Activated CD4-positive, alpha-beta memory T cell treated with anti-CD3 and anti-CD28 coated beads for 36 hours (primary cell): Measurements from ENCODE around the gene LIPT1. TPM values are rescaled to one million over a fixed set of nuclear protein-coding genes. Genes with fewer than 3 reads are reported as not detected.
A peak's percentile ranks its signal among the peaks of the same experiment; 100 is the strongest.

ENCODE experiments used
- CTCF ChIA-PET: fragments of 350-600 bp; sonication (Branson Sonifier 250); formaldehyde crosslinking; loops from one replicate; lab custom pipeline; 2021; ENCODE audit warnings: antibody characterized with exemption, inconsistent platforms; lab: Charles Lee
- POLR2A ChIA-PET: fragments of 350-600 bp; sonication (Branson Sonifier 250); formaldehyde crosslinking; loops from one replicate; lab custom pipeline; 2021; ENCODE audit warnings: antibody characterized with exemption; lab: Charles Lee
- DNase-seq: peaks from one replicate; pipeline ENCODE4 v3.0.0-alpha.2; 2020
- H3K27ac Mint-ChIP-seq: one replicate; pipeline ENCODE4 v1.8.0; 2021; ENCODE audit warnings: mixed read lengths
- H3K27me3 Mint-ChIP-seq: one replicate; pipeline ENCODE4 v1.8.0; 2021; ENCODE audit warnings: mixed read lengths
- H3K36me3 Mint-ChIP-seq: one replicate; pipeline ENCODE4 v1.8.0; 2021; ENCODE audit warnings: mixed read lengths
- H3K4me1 Mint-ChIP-seq: one replicate; pipeline ENCODE4 v1.8.0; 2021; ENCODE audit warnings: low read depth, mixed read lengths
- H3K4me3 Mint-ChIP-seq: one replicate; pipeline ENCODE4 v1.8.0; 2021; ENCODE audit warnings: mild to moderate bottlenecking, mixed read lengths
- H3K9me3 Mint-ChIP-seq: one replicate; pipeline ENCODE4 v1.8.0; 2021; ENCODE audit warnings: mixed read lengths
- intact Hi-C: fragments of 100-400 bp; cut with micrococcal nuclease; formaldehyde crosslinking; loops from one replicate; pipeline ENCODE4 v1.15.1; 2023
- total RNA-seq, 2 experiments: library from RNA; stranded (reverse); gene quantifications; one replicate each; pipeline ENCODE4 v1.2.3, GENCODE V29; 2021

The LIPT1 gene
- total RNA-seq, 2 experiments from 2014 or later, result 3.3 to 4.6 TPM

- POLR2A ChIA-PET, result interaction anchor here (0.8 to 2.7 kb wide), 8 partner anchors 11 to 196 kb away, joined by 3 to 13 read pairs (median 4); partner anchors contain the start of genes EIF5B, LIPT1, MITD1 and TSGA10
- H3K36me3 Mint-ChIP-seq, result no peaks in the 10 kb centered on the region
- intact Hi-C loops, result loop anchor here (1.0 to 10.0 kb wide), 5 partner anchors 13 to 487 kb away; partner anchors contain the start of genes LIPT1, MITD1, MRPL30 and REV1
- H3K4me1 Mint-ChIP-seq, result peaks cover 19% of the 10 kb centered on the region
- no peaks in the 10 kb centered on the region for H3K27me3 Mint-ChIP-seq
- CTCF ChIA-PET, result interaction anchor here (0.7 to 1.6 kb wide), 8 partner anchors 12 to 492 kb away, joined by 3 to 7 read pairs (median 4); partner anchors contain the start of genes LIPT1 and TSGA10
- H3K9me3 Mint-ChIP-seq, result no peaks in the 10 kb centered on the region
- H3K4me3 Mint-ChIP-seq, result peak within 1 kb of the TSS; percentile 93
- peak within 1 kb of the TSS; percentile 88 for H3K27ac Mint-ChIP-seq
- DNase-seq, result peak; percentile 98
Observed at GRCh38 chr2:99141110-99142108, 13.4 kb upstream of the LIPT1 start, which contains the start of gene C2orf15. Gene C2orf15 (plus strand): TSS chr2:99141707. CDS start chr2:99150559, 8,852 bp downstream.

- H3K4me1 Mint-ChIP-seq, result peaks cover 9% of the 10 kb centered on the region
- no peaks in the 10 kb centered on the region for H3K27me3 Mint-ChIP-seq
- H3K9me3 Mint-ChIP-seq, result no peaks in the 10 kb centered on the region
- POLR2A ChIA-PET, result no interaction called here
- DNase-seq, result no peak
- intact Hi-C loops, result loop anchor here (10.0 kb wide), 2 partner anchors 416 to 696 kb away; partner anchors contain the start of gene MGAT4A
- H3K36me3 Mint-ChIP-seq, result peaks cover 5% of the 10 kb centered on the region
- CTCF ChIA-PET, result interaction anchor here (0.6 to 1.2 kb wide), 2 partner anchors 11 to 282 kb away, joined by 3 read pairs; no protein-coding TSS in a partner anchor
- peak overlapping the region; percentile 35 for H3K27ac Mint-ChIP-seq
- H3K4me3 Mint-ChIP-seq, result no peak overlapping the region
Observed at GRCh38 chr2:99150706-99151105, 4.1 kb upstream of the LIPT1 start.

GRCh38 chr2:99152199-99152895 is 2.4 kb upstream of the LIPT1 start:
- H3K4me1 Mint-ChIP-seq, result peaks cover 22% of the 10 kb centered on the region
- peaks cover 5% of the 10 kb centered on the region for H3K36me3 Mint-ChIP-seq
- no peaks in the 10 kb centered on the region for H3K9me3 Mint-ChIP-seq
- ChIA-PET CTCF (no interaction called here), POLR2A (interaction anchor here (0.7 to 2.0 kb wide), 2 partner anchors 11 to 28 kb away, joined by 3 to 5 read pairs; partner anchors contain the start of gene C2orf15)
- DNase-seq, result no peak
- H3K27ac Mint-ChIP-seq, result no peak overlapping the region
- no peak overlapping the region for H3K4me3 Mint-ChIP-seq
- H3K27me3 Mint-ChIP-seq, result no peaks in the 10 kb centered on the region
- intact Hi-C loops, result loop anchor here (10.0 kb wide), 2 partner anchors 418 to 698 kb away; partner anchors contain the start of gene MGAT4A

- Mint-ChIP-seq H3K27me3 (no peaks in the 10 kb centered on the region), H3K27ac (peak overlapping the region; percentile 91), H3K36me3 (peaks cover 7% of the 10 kb centered on the region), H3K9me3 (no peaks in the 10 kb centered on the region), H3K4me1 (peaks cover 24% of the 10 kb centered on the region), H3K4me3 (no peak overlapping the region)
- ChIA-PET POLR2A (interaction anchor here (0.9 to 3.0 kb wide), 4 partner anchors 13 to 26 kb away, joined by 3 to 13 read pairs (median 8); partner anchors contain the start of genes C2orf15, MITD1 and MRPL30), CTCF (interaction anchor here (1.0 to 1.8 kb wide), 2 partner anchors 13 to 14 kb away, joined by 4 to 5 read pairs; no protein-coding TSS in a partner anchor)
- intact Hi-C loops, result loop anchor here (1.0 to 10.0 kb wide), 4 partner anchors 13 to 699 kb away; partner anchors contain the start of genes C2orf15, MGAT4A, MITD1 and MRPL30
- no peak for DNase-seq
Observed at GRCh38 chr2:99153921-99154604, 704 bp upstream of the LIPT1 start.

GRCh38 chr2:99156891-99157290 is 2.1 kb downstream of the LIPT1 start:
- no peak for DNase-seq
- Mint-ChIP-seq H3K9me3 (no peaks in the 10 kb centered on the region), H3K36me3 (peaks cover 7% of the 10 kb centered on the region), H3K4me3 (no peak overlapping the region), H3K27me3 (no peaks in the 10 kb centered on the region), H3K27ac (no peak overlapping the region), H3K4me1 (peaks cover 19% of the 10 kb centered on the region)
- CTCF ChIA-PET, result interaction anchor here (1.0 to 1.4 kb wide), 2 partner anchors 16 to 23 kb away, joined by 3 to 7 read pairs; partner anchors contain the start of gene MITD1
- intact Hi-C loops, result loop anchor here (10.0 kb wide), 2 partner anchors 422 to 702 kb away; partner anchors contain the start of gene MGAT4A
- POLR2A ChIA-PET, result interaction anchor here (3.0 kb wide), 1 partner anchor 24 kb away, joined by 12 read pairs; the partner anchor contains the start of genes MITD1 and MRPL30

- H3K27ac Mint-ChIP-seq, result no peak overlapping the region
- peaks cover 7% of the 10 kb centered on the region for H3K36me3 Mint-ChIP-seq
- no peaks in the 10 kb centered on the region for H3K9me3 Mint-ChIP-seq
- DNase-seq, result no peak
- ChIA-PET POLR2A (no interaction called here), CTCF (interaction anchor here (1.1 to 1.5 kb wide), 2 partner anchors 15 to 21 kb away, joined by 5 read pairs; no protein-coding TSS in a partner anchor)
- H3K27me3 Mint-ChIP-seq, result no peaks in the 10 kb centered on the region
- intact Hi-C loops, result loop anchor here (10.0 kb wide), 2 partner anchors 424 to 704 kb away; partner anchors contain the start of gene MGAT4A
- peaks cover 19% of the 10 kb centered on the region for H3K4me1 Mint-ChIP-seq
- no peak overlapping the region for H3K4me3 Mint-ChIP-seq
Observed at GRCh38 chr2:99158599-99158998, 3.8 kb downstream of the LIPT1 start.

- Mint-ChIP-seq H3K9me3 (no peaks in the 10 kb centered on the region), H3K4me1 (peaks cover 19% of the 10 kb centered on the region), H3K27ac (no peak overlapping the region), H3K27me3 (no peaks in the 10 kb centered on the region), H3K4me3 (no peak overlapping the region), H3K36me3 (peaks cover 3% of the 10 kb centered on the region)
- POLR2A ChIA-PET, result no interaction called here
- DNase-seq, result no peak
- CTCF ChIA-PET, result no interaction called here
- intact Hi-C loops, result loop anchor here (10.0 kb wide), 2 partner anchors 425 to 705 kb away; partner anchors contain the start of gene MGAT4A
Observed at GRCh38 chr2:99159594-99159993, 4.8 kb downstream of the LIPT1 start.

- Mint-ChIP-seq H3K27me3 (no peaks in the 10 kb centered on the region), H3K4me3 (no peak overlapping the region), H3K4me1 (peaks cover 17% of the 10 kb centered on the region), H3K36me3 (peaks cover 21% of the 10 kb centered on the region), H3K27ac (peak overlapping the region; percentile 10), H3K9me3 (no peaks in the 10 kb centered on the region)
- intact Hi-C loops, result no loop called here
- no peak for DNase-seq
- ChIA-PET POLR2A (no interaction called here), CTCF (interaction anchor here (1.5 kb wide), 1 partner anchor 11 kb away, joined by 3 read pairs; no protein-coding TSS in a partner anchor)
Observed at GRCh38 chr2:99166218-99166617, 11.5 kb downstream of the LIPT1 start.

- Mint-ChIP-seq H3K4me3 (no peak overlapping the region), H3K27me3 (no peaks in the 10 kb centered on the region), H3K36me3 (peaks cover 27% of the 10 kb centered on the region), H3K9me3 (no peaks in the 10 kb centered on the region), H3K27ac (peak overlapping the region; percentile 26), H3K4me1 (peaks cover 28% of the 10 kb centered on the region)
- CTCF ChIA-PET, result interaction anchor here (1.3 kb wide), 1 partner anchor 11 kb away, joined by 6 read pairs; the partner anchor contains the start of genes MITD1 and MRPL30
- POLR2A ChIA-PET, result interaction anchor here (1.0 kb wide), 1 partner anchor 29 kb away, joined by 3 read pairs; no protein-coding TSS in a partner anchor
- intact Hi-C loops, result no loop called here
- DNase-seq, result no peak
Observed at GRCh38 chr2:99169534-99169933, 14.8 kb downstream of the LIPT1 start.

- ChIA-PET POLR2A (no interaction called here), CTCF (interaction anchor here (0.9 kb wide), 1 partner anchor 8 kb away, joined by 4 read pairs; no protein-coding TSS in a partner anchor)
- Mint-ChIP-seq H3K36me3 (peaks cover 27% of the 10 kb centered on the region), H3K9me3 (no peaks in the 10 kb centered on the region), H3K4me3 (no peak overlapping the region), H3K4me1 (peaks cover 34% of the 10 kb centered on the region), H3K27me3 (no peaks in the 10 kb centered on the region), H3K27ac (peak overlapping the region; percentile 49)
- no peak for DNase-seq
- intact Hi-C loops, result loop anchor here (1.0 to 10.0 kb wide), 2 partner anchors 8 to 337 kb away; no protein-coding TSS in a partner anchor
Observed at GRCh38 chr2:99171377-99172140, 16.8 kb downstream of the LIPT1 start.
